Astrocyte of the hippocampus (primary cell): ENCODE data around the gene MIF4GD.
"Not testable (repeated sequence)": the region's sequence is repeated elsewhere in the genome, so short reads cannot be mapped to it uniquely, and the experiment has no call there.

ENCODE experiments used
- DNase-seq: peaks from one replicate; pipeline ENCODE4 v3.0.0; 2011; ENCODE audit warnings: low read depth, low spot score

Gene MIF4GD

DNA sequence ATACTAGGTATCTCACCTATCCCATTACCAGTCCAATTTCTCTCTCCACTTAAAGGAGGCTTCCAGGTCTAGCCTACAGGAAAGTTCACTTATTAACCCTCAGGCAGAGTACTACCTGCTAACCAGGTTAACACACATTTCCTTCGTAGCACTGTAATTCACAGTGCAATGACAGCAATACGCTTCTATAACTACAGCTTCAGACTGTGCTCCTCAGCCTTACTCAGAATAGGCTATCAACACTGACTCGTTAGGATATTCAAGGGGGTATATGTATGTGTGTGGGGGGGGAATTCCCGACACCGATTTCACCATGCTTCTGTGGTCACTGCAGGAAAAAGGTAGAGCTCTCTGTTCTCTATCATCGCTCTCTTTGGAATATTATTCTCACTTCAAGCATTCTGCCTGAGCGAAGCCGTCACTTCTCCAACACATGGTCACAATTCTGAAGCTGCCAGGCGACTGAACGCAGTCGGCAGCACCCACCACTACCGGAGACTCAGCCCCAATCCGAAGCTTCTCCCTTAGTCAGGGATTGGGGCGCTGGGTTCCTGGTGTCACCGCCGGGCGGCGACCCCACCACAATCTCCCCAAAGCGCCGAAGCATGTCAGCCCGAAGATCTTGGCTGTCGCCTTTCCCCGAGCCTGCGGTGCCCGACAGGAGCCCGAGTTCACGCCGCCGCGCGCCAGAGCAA is 10.2 kb downstream of the MIF4GD start:
- no peak for DNase-seq

DNA sequence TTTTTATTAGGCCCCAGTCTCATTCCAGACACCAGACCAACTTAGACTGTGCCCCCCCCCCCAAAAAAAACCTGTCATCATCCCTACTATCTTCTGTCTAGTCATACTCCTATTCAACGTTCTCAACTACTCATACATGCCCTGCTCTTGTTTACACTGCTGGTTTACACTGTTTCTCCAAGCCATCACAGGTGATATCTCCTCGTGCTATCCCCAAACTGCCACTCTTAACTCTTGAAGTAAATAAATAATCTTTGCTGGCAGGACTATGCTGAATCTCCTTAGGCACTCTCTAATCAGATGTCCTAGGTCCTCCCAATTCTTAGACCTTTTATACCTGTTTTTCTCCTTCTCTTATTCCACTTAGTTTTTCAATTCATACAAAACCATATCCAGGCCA is 13.8 kb downstream of the MIF4GD start:
- DNase-seq = not testable (repeated sequence)

DNA sequence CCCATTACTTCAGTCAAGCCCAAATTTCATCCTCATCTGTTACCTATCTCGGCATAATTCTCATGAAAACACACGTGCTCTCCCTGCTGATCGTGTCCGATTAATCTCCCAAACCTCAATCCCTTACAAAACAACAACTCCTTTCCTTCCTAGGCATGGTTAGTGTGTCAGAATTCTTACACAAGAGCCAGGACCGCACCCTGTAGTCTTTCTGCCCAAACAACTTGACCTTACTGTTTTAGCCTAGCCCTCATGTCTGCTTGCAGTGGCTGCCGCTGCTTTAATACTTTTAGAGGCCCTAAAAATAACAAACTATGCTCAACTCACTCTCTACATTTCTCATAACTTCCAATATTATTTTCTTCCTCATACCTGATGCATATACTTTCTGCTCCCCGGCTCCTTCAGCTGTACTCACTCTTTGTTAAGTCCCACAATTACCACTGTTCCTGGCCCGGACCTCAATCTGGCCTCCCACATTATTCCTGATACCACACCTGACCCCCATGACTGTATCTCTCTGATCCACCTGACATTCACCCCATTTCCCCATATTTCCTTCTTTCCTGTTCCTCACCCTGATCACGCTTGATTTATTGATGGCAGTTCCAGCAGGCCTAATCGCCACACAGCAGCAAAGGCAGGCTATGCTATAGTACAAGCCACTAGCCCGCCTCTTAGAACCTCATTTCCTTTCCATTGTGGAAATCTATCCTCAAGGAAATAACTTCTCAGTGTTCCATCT is 14.9 kb downstream of the MIF4GD start:
- DNase-seq = not testable (repeated sequence)

DNA sequence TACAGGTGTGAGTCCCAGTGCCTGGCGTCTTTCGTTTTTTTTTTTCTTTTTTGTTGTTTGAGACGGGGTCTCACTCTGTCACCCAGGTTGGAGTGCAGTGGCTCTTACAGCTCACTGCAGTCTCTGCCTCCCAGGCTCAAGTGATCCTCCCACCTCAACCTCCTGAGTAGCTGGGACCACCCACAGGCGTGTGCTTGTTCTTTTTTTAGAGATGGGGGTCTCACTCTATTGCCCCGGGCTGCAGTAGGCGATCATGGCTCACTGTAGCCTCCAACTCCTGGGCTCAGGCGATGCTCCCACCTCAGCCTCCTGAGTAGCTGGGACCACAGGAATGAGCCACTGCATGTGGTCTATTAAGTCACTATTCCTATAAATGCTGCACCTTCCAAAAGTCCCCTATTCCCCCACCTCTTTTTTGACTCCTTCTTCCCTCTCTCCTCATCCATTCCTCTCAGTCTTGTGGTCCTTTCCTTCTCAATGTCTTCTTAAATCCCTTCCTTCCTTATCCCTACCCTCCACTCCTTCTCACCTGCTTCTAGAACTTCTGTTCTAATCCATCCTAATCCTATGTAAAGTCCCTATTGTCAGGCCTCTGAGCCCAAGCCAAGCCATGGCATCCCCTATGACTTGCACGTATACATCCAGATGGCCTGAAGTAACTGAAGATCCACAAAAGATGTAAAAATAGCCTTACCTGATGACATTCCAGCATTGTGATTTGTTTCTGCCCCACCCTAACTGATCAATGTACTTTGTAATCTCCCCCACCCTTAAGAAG is 18.8 kb downstream of the MIF4GD start:
- no peak for DNase-seq

DNA sequence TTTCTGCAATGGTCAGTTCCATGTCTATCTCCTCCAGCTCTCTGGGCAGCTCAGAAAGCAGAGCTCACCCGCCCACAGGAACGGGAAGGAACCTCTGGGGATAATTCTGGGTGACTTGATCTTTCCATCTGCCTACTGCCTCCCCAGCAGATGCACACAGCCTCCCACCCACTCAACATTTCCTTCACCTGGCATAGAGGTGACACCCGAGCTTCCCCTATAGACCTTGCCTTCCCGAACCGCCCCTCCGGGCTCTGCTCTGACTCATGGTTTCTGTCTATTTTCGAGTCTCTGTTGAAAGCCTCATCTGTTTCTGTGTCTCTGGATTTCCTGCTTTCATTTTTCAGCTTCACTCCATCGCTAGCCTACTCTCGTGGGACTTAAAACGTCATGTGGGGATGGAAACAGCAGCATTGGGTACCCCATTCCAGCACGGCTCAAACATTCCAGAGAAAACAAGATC is 21.0 kb downstream of the MIF4GD start:
- no peak for DNase-seq

DNA sequence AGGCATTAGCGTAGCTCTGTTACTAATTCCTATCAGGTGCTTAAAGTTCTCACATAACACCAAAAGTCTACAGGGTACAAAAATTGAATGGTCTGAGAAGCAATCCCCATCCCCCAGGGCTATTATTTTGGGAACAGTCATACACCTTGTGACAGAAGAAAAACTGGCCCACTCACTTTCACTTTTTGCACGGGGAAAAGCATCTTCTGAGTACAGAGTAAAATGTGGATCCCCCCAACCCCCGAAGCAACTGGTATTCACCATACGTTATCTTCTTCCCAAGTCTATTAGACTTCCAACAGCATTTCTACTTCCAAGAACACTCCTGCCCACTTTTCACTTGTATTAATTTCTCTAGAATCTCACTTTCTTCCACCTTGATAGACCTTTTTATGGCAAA is 21.5 kb downstream of the MIF4GD start:
- DNase-seq = no peak

DNA sequence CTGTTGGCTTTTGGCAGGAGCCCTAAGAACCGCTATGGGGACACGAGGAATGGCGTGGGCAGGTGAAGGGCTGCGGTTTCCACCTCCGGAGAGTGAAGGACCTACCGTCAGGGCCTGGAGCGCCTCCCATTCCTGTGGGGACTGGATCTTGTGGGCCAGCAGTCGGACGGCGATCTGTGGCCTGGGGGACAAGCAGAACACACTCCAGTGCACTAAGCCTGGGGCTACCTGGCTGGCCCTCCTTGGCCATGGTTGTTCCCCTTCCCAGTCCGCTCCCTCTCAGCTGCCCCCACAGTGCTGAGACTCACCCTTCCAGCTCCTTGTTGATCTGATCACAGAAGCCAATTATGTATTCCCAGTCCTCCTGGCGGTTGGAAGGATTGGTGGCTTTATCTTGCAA is 24.6 kb downstream of the MIF4GD start:
- no peak for DNase-seq

DNA sequence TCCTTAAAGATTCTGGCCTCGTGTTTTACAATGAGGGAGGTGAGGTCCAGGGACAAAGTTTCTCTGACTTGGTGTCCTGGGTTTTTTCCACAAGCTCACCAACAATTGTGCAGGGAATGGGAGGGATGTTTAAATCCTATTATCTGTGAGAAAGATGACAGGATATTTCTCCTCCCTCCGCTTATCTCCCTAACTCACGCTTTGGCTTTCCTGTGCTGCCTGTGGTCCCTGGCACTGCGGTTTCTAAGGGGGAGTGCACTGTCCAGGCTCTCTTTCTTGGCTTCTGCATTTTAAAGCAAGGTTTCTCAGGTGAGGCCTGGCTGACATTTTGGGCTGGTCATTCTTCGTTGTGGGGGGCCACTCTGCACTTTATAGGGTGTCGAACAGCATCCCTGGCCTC is 26.0 kb downstream of the MIF4GD start:
- no peak for DNase-seq

DNA sequence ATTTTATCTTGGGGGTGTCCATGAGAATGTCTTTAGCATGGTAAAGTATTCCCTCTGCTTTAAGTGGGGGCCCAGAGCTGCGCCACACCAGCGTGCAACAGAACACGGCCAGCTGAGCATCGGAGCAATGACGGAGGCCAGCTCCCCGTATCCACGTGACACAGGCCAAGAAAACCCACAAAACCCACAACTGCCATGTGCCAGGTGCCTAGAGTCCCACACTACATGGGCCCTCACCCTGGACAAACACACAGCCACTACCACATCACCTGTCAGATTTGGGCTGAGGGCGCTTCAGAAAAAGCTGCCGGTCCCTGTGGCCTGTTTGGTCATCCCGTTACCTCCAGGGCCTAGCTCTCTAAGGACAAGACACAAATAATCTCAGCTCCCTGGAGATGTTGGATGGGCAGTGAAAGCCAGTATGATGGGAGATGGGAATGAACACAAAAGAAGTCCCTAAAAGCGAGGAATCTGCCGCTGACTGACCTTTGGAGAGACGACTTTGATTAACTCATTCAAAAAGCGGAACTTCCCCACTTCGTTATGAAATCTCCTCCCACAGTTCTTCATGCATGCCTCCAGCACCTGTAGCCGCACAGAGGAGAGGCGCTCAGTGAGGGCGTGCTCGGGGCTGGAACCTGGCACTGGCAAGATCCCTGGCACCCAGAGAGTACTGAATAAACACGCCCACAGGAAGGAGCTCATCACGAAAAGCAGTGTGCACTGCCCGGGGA is 26.7 kb downstream of the MIF4GD start:
- DNase-seq = no peak

DNA sequence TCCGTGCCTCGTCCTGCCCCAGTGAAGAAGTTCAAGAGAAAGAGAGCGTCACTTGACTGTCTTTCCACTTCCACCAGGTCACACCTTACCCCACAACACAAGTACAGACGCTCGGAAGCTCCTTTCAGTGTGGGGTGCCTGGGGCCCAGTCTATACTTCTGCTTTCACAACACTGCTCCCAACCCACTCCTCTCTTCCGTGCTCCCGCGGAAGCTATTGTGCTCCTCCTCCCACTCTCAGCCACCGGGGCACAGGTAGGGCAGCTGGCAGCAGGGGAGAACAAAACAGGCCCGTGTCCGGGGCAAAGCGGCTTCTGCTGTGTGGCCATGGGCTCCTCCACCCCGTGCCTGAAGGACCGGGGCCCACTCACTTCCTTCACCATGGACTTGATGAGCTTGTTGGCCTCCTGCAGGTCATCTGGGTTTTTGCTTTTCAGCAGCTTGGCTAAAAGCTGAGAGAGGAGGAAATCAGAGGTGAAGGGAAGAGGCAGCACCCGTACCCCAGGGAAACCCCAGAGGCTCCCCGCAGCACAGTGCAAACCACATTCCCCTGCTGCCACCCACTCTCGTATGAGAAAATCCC is 28.5 kb downstream of the MIF4GD start:
- DNase-seq = no peak

DNA sequence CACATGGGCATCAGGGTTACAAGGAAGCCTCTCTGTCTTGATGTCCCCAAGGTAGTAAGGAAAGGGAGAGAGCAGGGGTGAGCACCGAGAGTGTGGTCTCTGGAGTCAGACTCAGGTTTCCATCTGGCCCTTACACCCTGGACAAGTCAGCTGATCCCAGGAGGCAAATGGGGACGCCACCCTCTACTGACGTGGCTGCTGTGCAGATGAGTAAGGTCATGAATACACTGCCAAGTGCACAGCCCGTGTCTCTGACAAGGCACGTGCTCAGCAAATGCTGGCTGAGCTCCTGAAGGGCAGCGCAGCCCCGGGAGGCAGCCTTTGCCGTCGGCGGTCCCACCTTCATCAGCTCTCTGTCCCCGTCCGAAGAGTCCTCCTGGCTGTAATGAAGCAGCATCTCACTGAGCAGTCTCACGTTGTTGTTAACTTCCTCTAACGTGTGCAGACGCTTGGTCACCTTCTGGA is 29.0 kb downstream of the MIF4GD start:
- DNase-seq = no peak

DNA sequence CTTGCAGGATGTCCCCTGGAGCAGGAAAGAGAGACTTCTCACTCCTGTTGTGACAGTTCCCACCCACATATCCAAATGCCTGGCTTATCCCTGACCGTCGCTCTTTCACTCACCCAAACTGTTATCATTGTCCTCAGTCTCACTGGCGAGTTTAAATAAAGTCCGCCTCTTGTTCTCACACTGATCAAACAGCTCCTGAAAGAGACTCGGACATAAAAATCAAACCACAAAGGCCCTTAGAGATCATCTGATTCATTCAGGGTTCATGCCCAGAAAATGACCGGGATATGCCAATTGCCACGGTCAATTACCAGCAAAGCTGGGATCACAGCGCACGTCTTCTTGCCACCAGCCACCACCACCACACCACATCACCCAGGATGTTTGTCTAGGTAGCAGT is 29.5 kb downstream of the MIF4GD start:
- DNase-seq = no peak

DNA sequence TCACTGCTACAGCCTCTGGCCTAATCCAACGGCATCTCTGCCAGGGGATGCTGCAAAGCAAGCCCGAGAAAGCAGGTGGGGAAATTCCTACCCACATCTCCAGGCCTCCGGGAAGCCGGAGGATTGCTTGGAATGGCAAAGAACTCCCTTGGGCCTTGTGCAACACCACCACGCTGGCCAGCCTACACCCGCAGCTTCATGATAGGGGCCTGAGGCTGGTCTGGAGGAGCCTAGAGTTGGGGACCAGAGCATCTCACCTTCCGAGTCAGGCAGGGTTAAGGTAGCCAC is 29.9 kb downstream of the MIF4GD start:
- DNase-seq = no peak

DNA sequence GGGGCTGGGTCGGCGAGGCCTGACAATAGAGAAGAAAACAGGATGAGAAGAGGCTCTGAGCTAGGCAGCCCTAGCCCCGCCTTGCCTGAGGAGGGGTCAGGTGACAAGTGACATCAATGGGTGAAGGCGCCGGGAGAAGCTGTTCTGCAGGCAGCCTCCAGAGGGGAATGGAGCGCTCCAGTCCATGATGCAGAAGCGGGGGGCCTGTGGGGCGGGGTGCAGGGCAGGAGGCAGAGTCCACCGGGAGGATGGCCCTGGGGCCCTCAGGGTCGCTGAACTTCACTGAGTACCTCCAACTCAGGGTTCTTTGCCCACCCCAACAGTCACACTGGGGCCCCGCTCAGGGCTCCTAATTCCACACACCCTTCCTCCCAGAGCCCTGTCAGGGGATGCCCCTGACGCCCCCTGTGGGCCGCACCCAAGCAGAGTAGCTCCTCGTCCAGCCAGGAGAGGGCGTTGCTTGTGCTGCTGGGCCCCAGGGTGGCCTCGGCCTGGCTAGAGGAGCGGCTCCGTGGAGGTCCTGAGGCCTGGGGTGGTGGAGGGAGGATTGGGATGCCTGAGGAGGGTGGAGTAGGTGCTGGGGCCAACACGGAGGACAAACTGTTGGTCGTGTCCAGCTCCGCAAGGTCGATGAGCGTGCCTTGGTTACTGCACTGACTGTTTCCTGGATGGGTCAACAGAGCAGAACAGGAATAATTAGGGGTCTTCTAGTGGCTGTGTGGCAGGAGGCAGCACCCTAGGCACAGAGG is 30.5 kb downstream of the MIF4GD start:
- peak; percentile 61 for DNase-seq

DNA sequence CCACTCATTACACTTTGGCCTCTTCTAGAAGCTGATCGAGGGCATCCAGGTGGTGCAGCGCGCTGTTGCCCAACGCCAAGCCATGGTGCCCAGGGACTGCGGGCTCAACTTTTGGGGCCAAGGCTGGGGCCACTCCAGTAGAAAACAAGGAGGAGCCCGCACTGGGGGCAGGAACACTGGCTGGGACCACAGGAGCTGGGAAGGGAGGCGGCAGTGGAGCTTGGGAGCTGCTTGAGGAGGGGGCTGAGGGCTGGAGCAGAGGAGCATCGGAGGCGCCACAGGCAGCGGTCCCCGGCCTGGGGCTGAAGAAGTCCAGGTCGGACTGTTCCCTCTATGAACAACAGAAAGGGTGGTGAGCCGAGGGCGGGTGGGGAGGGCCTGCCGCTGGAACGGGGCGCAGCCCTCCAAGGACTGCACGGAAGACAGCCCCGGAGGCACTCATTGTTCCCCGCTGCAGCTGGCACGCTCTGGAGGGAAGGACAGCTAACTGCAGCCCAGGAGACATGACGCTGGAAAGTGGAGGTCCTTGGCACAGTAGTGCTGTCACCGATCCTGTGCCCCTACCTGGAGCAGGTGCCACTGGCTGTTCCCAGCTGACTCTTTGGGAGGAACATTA is 31.1 kb downstream of the MIF4GD start:
- no peak for DNase-seq

DNA sequence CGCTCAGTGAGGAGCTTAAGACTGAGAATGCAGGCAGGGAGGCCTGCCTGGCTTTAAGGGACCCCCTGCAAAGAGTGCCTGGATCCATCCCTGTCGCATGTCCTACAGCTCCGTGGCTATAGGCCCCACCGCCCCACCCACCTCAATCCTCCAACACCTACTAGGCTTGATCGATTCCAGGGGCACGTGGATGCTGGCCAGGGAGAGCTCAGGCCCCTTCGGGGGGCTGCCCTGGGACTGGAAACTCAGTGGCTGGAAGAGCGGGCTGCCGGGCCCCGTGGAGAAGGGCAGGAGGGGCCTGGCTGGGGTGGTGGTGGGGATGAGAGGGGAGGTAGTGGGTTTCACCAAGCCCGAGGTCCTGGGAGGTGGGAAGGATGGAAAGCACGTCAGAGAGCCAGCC is 31.8 kb downstream of the MIF4GD start:
- no peak for DNase-seq

DNA sequence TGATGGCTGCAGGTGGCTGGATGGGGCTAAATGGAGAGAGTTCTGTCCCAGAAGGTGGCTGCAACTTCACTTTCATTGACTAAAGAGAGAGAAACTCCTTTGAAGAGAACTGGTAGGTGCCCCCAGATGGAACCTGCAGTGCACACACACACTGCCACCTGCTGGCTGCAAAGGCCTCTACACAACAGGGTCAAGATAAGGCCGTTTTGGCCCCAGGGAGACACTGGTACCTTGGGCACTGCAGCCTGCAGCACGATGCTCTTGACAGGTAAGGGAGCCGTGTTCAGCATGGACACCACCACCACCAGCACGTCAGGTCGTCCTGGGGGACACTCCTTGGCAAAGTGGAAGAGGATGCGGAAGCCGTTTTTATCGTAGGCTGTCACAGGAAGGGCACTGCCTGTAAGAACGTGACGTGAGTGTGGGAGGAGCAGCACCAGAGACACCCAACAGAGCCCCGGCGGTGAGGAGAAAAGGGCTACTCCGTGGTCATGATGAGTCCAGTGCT is 32.3 kb downstream of the MIF4GD start:
- peak; percentile 74 for DNase-seq

DNA sequence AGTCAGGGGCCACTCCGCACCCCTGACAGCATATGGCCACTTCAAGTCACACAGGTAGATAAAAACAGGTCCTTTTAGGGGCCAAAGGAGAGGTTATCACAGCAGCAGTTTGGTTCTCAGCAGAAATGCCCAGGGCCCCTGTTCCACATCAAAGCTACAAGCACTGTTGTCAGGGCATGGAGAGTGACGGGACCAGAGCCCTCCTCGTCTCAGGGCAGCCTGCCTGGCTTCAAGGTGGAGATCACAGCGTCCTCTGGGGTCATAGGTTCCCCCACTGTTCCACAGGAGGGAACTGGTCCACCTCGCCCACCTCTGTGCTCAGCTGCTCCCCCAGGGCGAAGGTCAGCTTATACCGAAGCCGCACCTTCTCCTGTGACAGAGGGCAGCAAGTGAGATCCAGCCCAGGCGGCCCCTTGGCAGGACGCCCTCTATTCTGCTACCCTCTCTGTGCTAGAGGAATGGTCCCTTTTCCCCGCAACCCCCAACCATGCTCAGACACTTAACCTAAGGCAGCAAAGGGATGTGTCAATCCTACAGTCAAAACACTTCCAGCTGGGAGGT is 32.9 kb downstream of the MIF4GD start:
- DNase-seq = no peak

DNA sequence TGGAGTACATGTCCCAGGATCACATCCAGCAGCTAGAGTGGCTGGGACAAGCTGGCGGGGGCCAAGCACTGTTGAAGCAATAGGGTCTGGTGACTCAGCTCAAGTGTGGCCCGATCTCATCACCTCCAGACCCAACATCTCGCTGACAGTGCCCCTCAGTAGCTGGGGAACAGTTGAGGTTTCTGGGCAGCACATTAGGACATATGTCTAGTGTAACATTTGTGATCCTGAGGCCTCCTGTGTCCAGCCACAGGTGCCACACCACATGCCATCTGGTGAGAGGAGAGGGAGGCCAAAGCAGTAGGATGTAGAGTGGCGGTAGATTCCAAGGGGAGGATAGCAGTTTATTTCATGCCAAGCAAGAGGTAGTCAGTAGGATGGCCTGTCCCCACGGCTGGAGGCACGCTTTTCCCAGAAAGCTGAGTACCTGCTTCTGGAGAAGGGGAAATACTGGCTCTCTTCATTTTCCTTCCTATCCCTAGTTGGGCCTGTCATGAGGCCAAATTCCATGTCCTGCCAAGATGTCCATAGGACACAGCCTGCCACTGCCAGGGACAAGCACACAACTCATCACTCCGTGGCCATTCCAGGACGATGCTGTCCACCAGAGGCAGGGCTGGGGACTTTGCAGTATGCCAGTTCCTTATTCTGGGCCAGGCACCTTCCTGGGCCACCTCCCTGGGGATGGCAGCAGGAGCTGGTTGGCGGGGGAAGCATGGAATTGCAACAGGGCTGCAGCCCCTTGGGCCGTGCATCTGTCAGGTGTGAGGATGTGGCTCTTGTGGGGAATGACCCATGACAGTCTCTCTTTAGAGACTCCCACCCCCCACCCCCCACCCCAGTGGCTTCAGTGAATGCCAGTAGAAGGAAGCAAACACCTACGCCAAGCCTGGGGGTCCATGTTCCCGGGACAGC is 33.7 kb downstream of the MIF4GD start:
- no peak for DNase-seq
